ENCODE data around the gene DHRS13.

DNA sequence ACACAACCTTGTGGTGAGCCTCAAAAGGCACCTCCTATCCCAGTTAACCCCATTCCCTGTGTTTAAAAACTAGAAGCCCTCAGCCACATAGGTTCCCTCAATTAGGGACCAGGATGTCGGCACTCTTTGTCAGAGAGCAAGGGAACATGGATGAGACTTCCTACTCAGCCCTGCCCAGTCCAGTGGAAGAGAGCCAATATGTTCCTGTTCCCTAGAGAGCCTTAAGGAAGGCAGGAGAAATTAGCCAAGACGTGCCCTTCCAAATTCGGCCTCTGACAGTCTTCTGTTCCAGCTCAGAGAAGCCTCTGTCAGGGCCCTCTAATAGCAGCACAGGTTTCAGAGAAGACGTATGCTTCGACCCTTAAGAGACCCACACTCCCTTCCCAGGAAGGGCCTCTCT lies 14.6 kb upstream of the DHRS13 start:
- TF ChIP-seq, protein P1, sequence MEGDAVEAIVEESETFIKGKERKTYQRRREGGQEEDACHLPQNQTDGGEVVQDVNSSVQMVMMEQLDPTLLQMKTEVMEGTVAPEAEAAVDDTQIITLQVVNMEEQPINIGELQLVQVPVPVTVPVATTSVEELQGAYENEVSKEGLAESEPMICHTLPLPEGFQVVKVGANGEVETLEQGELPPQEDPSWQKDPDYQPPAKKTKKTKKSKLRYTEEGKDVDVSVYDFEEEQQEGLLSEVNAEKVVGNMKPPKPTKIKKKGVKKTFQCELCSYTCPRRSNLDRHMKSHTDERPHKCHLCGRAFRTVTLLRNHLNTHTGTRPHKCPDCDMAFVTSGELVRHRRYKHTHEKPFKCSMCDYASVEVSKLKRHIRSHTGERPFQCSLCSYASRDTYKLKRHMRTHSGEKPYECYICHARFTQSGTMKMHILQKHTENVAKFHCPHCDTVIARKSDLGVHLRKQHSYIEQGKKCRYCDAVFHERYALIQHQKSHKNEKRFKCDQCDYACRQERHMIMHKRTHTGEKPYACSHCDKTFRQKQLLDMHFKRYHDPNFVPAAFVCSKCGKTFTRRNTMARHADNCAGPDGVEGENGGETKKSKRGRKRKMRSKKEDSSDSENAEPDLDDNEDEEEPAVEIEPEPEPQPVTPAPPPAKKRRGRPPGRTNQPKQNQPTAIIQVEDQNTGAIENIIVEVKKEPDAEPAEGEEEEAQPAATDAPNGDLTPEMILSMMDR (IDR thresholded peaks at IDR 0.05; ENCODE audit: low read length) = no peak
- no peak for TF ChIP-seq EZH2 (IDR thresholded peaks at IDR 0.05; ENCODE audit: borderline replicate concordance, low read length)
